ENCODE data around the gene DLGAP5.

Gene DLGAP5

GRCh38 chr14:55152052-55152753 lies 39.2 kb downstream of the DLGAP5 start:
- TF ChIP-seq, protein P1, sequence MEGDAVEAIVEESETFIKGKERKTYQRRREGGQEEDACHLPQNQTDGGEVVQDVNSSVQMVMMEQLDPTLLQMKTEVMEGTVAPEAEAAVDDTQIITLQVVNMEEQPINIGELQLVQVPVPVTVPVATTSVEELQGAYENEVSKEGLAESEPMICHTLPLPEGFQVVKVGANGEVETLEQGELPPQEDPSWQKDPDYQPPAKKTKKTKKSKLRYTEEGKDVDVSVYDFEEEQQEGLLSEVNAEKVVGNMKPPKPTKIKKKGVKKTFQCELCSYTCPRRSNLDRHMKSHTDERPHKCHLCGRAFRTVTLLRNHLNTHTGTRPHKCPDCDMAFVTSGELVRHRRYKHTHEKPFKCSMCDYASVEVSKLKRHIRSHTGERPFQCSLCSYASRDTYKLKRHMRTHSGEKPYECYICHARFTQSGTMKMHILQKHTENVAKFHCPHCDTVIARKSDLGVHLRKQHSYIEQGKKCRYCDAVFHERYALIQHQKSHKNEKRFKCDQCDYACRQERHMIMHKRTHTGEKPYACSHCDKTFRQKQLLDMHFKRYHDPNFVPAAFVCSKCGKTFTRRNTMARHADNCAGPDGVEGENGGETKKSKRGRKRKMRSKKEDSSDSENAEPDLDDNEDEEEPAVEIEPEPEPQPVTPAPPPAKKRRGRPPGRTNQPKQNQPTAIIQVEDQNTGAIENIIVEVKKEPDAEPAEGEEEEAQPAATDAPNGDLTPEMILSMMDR (IDR thresholded peaks at IDR 0.05), result no peak
- no peaks in the 10 kb centered on the region for H3K27me3 ChIP-seq (ENCODE audit: control insufficient read depth, insufficient read depth, low read length)
- no peak overlapping the region for H3K27ac ChIP-seq
- H3K36me3 ChIP-seq (ENCODE audit: control insufficient read depth, insufficient read depth, low read length), result no peaks in the 10 kb centered on the region
- H3K9me3 ChIP-seq (ENCODE audit: control insufficient read depth, low read length), result no peaks in the 10 kb centered on the region
- H2AFZ ChIP-seq, result peak overlapping the region; percentile 7
- H3K4me2 ChIP-seq (ENCODE audit: low read length), result no peak overlapping the region
- H3K79me2 ChIP-seq, result no peaks in the 10 kb centered on the region
- no peak overlapping the region for H3K4me3 ChIP-seq (ENCODE audit: low read depth, low read length)
- no peak overlapping the region for H3K9ac ChIP-seq
- H3K4me1 ChIP-seq, result no peaks in the 10 kb centered on the region

DNA sequence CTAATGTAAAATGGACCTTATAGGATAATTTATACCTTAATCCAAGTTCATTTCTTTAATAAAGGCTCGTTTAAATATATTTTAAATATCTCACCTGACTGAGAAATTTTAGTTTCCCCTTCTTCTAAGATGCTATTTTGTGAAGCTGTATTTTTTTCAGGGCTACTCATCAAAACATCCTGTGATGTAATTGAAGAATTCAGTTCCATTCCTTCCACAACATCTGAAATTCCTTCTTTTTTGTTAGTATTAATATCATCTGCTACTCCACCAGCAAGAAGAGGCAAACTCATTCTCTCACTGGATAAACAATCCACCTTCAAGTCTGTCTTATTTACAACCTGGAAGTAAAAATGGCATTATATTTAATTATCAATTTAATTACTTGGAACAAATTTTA lies 39.8 kb downstream of the DLGAP5 start:
- H3K4me2 ChIP-seq (ENCODE audit: low read length), result no peak overlapping the region
- H3K9me3 ChIP-seq (ENCODE audit: control insufficient read depth, low read length), result no peaks in the 10 kb centered on the region
- no peaks in the 10 kb centered on the region for H3K36me3 ChIP-seq (ENCODE audit: control insufficient read depth, insufficient read depth, low read length)
- TF ChIP-seq, protein P1 (IDR thresholded peaks at IDR 0.05), result no peak
- no peaks in the 10 kb centered on the region for H3K4me1 ChIP-seq
- no peaks in the 10 kb centered on the region for H3K79me2 ChIP-seq
- no peaks in the 10 kb centered on the region for H3K27me3 ChIP-seq (ENCODE audit: control insufficient read depth, insufficient read depth, low read length)
- no peak overlapping the region for H3K4me3 ChIP-seq (ENCODE audit: low read depth, low read length)
- no peak overlapping the region for H3K27ac ChIP-seq
- no peak overlapping the region for H2AFZ ChIP-seq
- no peak overlapping the region for H3K9ac ChIP-seq

GRCh38 chr14:55146425-55146824 lies 45.0 kb downstream of the DLGAP5 start:
- Histone ChIP-seq H3K27ac (no peak overlapping the region), H3K4me2 (ENCODE audit: low read length) (no peak overlapping the region), H3K9ac (no peak overlapping the region), H3K36me3 (ENCODE audit: control insufficient read depth, insufficient read depth, low read length) (no peaks in the 10 kb centered on the region), H3K9me3 (ENCODE audit: control insufficient read depth, low read length) (no peaks in the 10 kb centered on the region), H3K79me2 (no peaks in the 10 kb centered on the region), H3K27me3 (ENCODE audit: control insufficient read depth, insufficient read depth, low read length) (no peaks in the 10 kb centered on the region), H3K4me1 (no peaks in the 10 kb centered on the region), H3K4me3 (ENCODE audit: low read depth, low read length) (no peak overlapping the region), H2AFZ (no peak overlapping the region)
- TF ChIP-seq, protein P1 (IDR thresholded peaks at IDR 0.05), result no peak

DNA sequence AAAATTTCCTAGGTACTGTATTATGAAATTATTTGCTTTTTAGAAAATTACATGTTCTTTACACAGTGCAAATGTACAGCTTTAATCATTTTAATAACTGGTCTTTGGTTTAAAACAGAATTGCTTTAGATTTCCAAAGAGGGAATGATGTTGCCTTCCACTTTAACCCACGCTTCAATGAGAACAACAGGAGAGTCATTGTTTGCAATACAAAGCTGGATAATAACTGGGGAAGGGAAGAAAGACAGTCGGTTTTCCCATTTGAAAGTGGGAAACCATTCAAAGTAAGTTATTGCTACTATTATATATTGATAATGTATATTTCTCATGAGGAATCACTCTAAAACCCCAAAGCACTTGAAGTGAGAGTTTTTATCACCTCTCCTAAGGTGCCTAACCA lies 48.9 kb downstream of the DLGAP5 start:
- H3K27me3 ChIP-seq (ENCODE audit: control insufficient read depth, insufficient read depth, low read length), result no peaks in the 10 kb centered on the region
- H3K36me3 ChIP-seq (ENCODE audit: control insufficient read depth, insufficient read depth, low read length), result no peaks in the 10 kb centered on the region
- H3K4me3 ChIP-seq (ENCODE audit: low read depth, low read length), result no peak overlapping the region
- H3K9me3 ChIP-seq (ENCODE audit: control insufficient read depth, low read length), result no peaks in the 10 kb centered on the region
- H3K27ac ChIP-seq, result no peak overlapping the region
- TF ChIP-seq, protein P1 (IDR thresholded peaks at IDR 0.05), result no peak
- no peaks in the 10 kb centered on the region for H3K4me1 ChIP-seq
- H3K4me2 ChIP-seq (ENCODE audit: low read length), result no peak overlapping the region
- no peak overlapping the region for H2AFZ ChIP-seq
- H3K79me2 ChIP-seq, result no peaks in the 10 kb centered on the region
- H3K9ac ChIP-seq, result no peak overlapping the region

DNA sequence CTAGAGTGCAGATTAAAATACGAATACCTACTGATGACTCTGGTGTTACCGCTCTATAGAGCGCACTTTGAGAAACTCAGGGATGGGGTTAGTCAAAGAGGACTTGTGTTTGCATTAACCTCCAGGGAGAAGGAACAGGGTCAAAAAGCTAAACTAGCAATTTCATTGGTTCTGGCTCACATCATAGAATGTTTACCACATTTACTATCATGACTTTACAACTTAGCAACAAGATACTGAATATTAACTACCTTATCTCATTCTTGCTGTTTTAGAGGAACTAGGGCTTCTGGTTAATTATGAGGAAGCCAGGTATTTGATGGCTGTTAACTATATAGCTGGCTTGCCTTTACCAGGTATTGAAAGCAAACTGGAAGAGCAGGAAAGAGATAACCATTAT lies 49.6 kb downstream of the DLGAP5 start:
- Histone ChIP-seq H3K4me2 (ENCODE audit: low read length) (no peak overlapping the region), H2AFZ (no peak overlapping the region), H3K27ac (no peak overlapping the region), H3K9me3 (ENCODE audit: control insufficient read depth, low read length) (no peaks in the 10 kb centered on the region), H3K4me3 (ENCODE audit: low read depth, low read length) (no peak overlapping the region), H3K4me1 (no peaks in the 10 kb centered on the region), H3K79me2 (no peaks in the 10 kb centered on the region), H3K9ac (no peak overlapping the region), H3K36me3 (ENCODE audit: control insufficient read depth, insufficient read depth, low read length) (no peaks in the 10 kb centered on the region), H3K27me3 (ENCODE audit: control insufficient read depth, insufficient read depth, low read length) (no peaks in the 10 kb centered on the region)
- TF ChIP-seq, protein P1 (IDR thresholded peaks at IDR 0.05), result no peak
